Stimulated activated CD4-positive, alpha-beta T cell treated with anti-CD3 and anti-CD28 coated beads, Interleukin-2, amount 100 ng/mL, for 48 hours (primary cell): Measurements from ENCODE around the gene MYO1A.

Experiments
- DNase-seq, 2 donors: peaks; one replicate each; pipeline ENCODE4 v3.0.0-alpha.2; 2020

The MYO1A gene

DNA sequence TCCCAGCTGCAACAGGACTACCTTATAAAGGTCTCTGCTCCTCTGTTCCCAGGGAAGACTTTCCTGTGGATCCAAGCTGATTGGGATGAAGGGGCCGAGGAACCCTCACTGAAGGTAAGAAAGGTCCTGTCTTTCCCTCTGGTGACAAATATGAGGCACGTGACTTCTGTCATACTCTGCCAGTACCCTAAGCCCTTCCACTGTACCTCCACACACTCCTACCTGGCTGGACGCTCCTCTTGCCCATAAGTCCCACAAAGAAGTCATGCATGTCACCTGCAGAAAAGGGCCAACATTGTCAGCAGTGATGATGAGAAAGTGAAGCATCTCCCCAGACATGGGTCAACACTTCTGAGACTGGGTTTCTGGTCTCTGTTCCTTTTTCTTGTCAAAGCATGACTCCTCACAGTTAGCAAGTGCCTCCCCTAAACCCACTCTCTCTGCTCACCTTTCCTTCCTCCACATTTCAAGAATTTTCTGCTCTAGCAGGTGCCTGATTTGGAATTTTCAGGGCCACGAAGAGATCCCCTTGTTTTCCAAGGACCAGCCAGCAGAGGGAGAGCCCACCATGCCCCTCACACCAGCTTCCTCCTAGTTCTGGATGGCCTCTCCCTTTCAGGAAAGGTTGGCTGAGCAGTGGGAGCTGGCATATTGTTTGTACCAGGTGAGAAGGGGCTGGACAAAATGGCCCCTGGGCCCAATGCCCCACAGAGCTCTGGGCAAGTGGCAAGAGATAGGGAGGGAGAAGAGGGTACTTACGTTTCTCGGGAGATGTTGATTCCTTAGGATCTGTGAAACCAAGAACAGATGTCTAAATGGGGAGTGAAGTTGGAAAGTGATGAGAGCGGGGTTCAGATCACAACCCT is 37.1 kb downstream of the MYO1A start:
- DNase-seq = no peak

DNA sequence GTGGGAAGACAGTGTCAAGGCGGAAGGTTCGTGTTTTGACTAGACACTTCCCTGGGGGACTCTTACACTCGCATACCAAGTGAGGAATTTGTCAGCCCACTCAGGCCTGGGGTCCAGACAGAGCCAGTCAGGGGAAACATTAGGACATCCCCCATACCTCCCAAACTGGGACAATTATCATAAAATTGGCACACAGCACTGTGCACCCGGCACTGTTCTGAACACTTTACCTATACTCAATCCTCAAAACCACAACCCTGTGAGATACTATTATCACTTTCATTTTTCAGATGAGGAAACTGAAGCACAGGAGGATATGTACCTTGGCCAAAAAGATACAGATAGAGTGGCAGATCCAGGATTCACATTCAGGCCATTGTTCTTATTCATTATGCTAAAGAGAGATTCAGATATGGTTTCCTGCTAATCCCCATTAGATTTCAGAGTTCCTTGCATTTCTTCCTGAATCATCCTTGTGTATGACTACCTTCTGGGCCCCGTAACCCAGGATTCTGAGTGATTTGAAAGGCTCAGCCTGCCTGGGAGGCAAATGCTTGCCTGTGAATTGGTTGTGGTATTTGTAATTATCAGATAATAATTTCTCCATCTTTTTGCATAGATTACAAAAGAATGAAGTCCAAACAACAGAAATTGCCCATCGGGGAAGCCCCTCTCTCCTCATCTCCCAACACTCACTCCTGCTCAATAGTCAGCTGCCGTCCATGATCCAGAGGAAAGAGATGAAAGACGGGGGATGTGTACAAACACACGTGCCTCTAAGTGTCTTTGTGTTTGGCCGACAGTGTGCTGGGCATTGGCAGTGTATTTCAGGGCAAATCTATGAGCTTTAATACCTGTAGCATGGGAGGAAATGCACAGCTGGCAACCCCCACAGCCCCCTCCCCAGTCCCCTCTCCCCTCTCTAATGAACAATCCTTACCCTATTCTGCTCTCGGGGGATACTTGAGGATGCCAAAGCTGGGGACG is 38.2 kb downstream of the MYO1A start:
- DNase-seq = no peak

DNA sequence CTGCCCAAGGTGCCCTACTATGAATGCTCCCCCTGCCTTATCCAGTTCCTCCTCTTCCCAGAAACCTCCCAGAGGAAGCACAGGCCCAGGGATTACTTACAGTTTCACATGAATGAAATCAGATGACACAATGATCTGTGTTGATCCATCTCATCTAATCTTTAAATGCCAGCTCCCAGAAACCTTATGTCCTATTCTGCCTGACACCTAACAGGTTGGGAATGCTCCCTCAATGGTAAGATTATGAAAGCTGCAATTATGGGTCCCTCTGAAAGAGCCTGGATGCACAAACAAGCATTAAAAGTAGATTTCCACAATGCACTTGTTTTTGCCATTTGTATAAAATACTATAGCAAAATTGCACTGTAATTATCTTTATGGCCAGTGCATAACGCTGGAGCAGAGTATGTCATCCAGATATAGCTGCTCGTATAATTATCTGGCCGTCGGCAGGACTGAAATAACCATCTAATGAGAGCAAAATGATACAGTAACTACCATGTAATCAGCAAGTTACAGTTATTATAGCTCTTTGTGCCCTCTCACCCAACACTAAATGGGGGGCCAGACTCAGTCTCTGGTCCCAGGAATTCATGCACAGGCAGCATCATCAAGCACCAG is 39.2 kb downstream of the MYO1A start:
- no peak for DNase-seq

DNA sequence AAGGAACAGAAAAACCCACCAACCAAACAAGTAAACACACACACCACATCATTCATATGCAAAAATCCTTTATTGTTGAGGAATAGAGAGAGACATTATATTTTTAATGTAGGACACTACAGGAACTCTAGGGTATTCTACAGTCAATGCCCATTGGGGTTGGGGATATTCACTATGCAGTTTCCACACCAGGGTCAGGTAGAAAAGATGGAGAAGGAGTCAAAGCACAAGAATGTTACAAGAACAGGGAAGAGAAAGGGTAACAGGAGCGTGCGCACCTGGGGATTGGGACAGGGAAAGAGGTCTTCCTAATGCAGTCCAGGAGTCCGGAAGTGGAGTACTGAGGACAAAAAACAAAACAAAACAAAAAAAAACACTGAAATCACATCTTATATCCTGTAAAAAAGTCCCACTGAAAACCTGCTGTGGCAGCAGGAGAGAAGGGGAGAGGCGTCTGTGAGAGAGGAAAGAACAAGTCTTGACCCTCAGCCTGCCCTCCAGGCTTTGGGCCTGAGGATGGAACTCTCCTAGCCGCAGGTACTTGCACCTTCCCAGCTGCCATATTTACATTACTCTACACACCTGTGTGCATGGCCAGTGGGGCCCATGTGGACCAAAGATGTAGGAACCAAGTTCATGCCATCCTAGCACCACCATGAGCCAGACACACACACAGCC is 39.8 kb downstream of the MYO1A start:
- no peak for DNase-seq

DNA sequence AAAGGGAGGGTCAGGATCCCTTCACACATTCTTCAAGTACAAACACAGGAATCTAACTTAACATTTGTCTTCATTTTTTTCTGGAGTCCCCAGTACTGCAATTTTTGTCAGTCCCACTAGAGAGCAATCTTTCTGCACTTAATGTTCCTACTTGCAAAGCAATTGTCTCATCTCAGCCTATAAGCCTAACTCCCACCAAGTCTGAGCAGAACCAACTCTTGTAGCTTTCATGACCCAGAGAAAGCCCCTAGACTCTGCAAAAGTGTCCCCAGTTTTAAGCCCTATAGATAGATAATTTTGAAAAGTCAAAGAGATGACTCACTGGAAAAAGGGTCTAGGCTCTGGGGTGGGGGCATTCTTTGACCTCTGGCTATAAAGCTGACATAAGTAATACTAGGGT is 41.8 kb downstream of the MYO1A start:
- DNase-seq = no peak

DNA sequence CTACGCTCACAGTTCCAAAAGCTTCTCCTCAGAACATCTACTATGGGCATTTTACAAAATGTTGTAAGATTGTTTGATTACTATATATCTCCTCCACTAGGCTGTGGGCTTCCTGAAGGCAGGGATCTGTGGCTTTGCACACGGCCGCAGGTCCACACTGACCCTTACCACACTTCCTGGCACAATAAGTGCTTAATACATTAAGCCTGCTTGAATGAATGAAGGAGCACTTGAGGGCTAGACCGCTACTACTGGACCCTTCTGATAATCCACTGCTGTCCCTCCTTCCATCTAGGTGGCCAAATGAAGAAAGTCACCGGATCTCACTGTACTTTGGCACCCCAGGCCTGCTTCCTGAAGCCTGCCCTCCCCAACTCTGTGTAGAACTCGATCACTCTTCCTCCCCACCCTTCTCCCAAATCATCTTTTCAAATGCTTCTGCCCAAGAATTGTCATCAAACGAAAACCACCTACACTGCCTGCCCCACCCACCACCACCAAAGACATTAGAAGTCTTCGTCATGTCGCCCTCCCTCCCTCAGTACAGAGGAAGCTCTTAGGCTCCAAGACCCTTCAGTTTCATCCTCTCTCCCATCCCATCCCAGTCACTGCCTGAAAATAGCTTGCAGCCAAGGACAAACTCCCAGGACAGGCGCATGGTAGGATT is 43.0 kb downstream of the MYO1A start:
- no peak for DNase-seq

DNA sequence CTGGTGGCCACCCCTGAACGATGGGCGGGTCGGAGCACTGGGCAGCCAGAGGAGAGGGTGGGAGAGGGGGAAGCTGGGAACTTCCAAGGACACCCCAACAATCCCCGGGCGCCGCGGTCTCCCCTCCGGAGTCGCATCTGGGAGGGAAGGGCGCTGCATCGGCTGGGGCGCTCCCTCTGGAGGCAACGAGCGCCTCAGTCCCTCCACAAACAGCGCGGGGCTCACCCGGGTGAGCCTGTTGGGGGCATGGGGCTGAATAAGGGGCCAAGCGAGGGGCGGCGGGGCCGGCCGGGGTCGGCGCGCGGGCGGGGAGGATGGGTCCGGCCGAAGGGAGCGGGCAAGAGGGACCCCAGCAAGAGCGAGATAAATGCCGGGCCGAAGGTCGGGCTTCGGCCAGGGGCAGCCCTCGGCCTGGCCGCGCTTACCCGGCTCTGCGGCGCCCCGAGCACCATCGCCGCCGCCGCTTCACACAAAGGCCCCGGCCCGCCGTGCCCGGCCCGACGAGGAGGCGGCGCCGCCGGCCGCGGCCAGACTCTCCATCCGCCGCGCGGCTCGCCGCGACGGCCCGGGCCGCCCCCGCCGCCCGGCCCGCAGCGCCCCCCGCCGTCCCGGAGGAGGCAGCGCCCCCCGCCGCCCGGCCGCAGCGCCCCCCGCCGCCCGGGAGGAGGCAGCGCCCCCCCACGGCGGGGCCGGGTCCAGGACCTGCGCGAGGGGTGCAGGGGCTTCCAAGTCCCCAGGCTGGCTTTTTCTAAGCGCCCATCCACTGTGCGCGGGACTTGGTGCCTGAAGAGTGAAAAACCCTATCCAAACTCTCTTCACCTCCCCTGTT is 43.7 kb downstream of the MYO1A start, which contains the start of gene ZBTB39:
ZBTB39 (minus strand) TSS at position 567 of the 829 bp plus-strand sequence. CDS start 1,629 bp downstream, outside the sequence.
- peak; percentile 58 to 64 for DNase-seq

DNA sequence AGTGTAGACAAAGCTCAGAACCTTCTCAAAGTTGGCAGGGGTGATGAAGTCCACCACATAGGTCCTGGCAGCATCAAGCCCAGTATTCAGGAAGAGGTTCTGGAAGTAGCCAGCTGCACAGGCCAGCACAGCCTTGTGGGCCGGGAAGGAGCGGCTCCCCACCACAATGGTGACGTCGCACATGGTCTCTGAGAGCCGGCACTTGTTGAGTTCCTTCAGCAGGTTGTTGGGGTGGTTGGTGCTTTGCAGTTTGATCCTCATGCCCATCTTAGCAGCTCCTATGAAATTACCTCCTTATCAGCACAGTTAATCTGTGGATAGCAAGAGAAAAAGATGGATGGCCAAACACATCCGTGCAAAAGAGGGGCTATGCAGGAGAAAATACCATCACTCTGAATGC is 45.3 kb downstream of the MYO1A start:
- no peak for DNase-seq

DNA sequence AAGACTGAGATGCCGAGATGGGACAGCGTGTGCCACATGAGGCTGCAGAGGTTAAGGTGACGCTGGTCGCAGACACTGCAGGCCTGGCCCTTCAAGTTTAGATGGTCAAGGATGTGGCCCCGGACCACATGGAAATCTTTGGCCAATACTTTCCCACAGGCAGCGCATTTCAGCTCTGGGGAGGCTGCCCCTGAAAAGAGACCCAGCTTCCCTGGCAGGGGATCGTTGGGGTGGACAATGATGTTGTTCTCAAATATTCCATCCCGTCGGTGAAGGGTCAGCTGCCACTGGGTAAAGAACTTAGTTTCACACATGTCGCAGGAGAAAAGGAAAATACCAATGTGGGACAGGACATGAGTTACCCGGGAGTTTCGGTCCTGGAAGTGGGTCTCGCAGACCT is 46.5 kb downstream of the MYO1A start:
- DNase-seq = no peak

DNA sequence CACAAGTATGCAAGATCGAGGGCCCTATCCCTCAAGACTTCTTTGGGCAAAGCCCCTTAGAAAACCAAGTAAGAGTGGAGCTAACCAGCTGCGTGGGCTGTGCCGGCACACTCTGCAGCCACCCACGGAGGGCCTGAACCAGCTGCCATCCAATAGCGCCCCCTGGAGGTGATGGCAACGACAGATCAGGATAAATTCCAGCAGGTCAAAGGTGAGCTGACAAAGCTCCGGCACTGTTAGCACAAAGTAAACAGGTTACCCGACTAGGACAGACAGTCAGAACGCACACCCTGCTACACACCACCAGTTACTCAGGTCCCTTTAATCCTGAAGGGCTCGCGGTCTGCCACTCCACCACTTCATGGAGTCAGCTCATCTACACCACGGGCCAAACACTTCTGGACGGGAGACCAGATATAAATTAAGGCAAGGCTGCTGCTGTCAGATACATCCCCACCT is 48.5 kb downstream of the MYO1A start:
- DNase-seq = peak; percentile 81 to 83

DNA sequence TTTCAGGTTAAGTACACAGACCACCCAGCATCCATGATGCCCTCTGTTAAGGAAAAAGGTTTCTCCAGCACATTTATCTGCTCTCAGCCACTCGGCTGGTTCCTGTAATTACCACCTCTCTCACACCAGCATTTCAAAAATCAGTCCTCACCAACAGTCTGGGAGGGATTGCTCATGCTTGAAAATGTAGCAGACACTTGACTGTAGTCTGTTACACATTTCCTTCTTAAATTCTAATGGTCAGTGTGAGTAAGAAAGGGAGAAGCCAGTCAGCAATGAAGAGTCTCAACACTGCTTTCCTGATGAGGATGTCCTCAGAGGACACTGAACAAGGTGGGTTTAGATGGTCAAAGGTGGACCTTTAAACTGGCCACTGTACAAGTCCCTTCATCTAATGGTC is 49.5 kb downstream of the MYO1A start:
- DNase-seq = no peak

DNA sequence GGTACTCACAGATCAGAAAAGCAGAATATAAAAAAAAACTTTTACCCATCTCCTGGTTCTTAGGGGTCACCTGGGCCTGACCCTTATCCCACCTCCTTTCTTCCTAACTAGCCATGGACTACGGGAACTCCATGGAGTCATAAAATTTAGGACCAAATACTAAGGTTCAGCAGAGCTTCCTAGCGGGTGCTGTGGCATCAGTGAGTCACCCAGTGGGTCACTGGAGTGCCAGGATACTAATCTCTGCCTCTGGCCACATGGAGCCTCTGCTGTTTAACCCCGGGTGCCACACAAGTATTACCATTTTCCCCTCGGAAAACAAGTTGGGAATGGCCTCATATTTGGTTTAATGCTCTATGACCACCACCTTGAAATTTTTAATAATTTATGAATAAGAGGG is 50.5 kb downstream of the MYO1A start:
- no peak for DNase-seq

DNA sequence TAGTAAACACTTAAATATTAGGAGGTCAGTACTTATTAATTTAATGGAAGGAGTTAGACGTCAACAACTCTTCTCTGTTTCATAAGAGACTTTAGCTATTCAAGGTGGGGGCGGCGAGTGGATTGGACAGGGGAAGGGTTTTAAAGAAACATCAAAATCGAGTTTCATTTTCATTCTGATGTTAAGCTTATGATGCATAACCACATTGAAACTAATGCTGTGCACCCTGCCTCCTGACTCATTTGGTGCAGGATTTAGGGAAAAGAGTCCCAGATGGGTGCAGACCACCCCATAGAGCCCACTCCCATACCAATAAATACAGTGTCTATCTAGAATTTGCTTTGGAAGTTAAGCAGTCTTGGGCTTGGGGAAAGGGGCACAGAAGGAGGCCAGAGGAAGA is 50.9 kb downstream of the MYO1A start:
- DNase-seq = peak; percentile 41 to 43

DNA sequence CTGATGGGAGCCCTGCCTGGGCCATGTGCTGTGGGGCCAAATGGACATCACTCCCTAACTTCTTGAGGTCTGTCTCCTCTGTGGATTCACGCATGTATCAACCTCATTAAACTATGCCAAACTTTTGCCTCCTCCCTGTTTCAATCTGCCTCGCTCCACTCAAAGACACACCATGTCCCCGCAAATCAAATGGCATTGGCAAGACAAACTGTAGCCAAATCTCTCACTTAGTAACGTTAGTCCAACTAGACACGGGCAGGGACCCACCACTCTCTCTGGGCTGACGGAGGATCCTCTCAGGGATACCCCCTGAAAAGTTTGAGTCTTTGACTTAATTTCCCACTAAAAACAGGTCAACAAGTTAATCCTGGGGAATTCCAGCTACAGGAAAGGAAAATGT is 51.6 kb downstream of the MYO1A start:
- no peak for DNase-seq

DNA sequence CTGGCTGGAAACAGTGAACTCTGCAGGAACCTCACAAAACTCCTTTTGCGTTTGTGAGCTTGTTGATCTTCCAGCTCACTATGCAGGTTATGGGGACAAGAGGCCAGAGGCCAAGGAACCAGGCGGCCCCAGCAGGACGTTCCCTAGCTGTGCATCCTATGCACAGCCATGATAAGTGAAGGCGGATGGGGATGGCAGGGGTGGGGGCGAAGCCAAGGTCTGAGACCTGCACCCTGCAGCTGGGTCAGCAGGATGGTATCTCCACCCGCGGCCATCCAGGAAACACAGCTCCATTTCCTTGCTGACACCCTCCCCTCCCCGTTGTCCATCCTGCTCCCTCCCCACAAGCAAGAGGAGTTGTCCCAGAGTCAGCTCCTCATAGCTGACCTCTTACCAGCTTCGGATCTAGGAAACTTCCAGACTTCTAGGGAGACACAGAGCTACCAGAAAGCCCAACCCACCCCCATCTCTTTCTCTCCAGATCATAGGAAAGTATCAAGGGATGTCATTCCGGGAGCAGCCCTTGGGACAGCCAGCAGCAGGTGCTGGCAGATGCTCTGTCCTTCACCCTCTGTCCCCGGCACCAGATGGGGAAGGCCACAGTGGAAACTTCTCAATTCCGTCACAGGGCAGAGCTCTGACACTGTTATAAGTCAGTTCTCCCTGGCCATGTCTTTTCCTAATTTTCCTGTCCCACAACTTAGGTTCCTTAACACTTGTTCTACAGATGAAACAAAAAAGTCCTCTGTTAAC is 53.0 kb downstream of the MYO1A start:
- DNase-seq = no peak

DNA sequence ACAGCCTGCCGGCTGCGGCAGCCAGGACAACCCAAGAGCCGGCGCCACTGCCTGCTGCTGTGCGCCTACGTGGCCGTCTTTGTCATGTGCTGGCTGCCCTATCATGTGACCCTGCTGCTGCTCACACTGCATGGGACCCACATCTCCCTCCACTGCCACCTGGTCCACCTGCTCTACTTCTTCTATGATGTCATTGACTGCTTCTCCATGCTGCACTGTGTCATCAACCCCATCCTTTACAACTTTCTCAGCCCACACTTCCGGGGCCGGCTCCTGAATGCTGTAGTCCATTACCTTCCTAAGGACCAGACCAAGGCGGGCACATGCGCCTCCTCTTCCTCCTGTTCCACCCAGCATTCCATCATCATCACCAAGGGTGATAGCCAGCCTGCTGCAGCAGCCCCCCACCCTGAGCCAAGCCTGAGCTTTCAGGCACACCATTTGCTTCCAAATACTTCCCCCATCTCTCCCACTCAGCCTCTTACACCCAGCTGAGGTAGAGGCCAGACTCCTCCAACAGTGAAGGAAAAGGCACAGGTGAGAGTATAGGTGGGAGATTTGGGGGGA is 53.9 kb downstream of the MYO1A start:
- DNase-seq = no peak

DNA sequence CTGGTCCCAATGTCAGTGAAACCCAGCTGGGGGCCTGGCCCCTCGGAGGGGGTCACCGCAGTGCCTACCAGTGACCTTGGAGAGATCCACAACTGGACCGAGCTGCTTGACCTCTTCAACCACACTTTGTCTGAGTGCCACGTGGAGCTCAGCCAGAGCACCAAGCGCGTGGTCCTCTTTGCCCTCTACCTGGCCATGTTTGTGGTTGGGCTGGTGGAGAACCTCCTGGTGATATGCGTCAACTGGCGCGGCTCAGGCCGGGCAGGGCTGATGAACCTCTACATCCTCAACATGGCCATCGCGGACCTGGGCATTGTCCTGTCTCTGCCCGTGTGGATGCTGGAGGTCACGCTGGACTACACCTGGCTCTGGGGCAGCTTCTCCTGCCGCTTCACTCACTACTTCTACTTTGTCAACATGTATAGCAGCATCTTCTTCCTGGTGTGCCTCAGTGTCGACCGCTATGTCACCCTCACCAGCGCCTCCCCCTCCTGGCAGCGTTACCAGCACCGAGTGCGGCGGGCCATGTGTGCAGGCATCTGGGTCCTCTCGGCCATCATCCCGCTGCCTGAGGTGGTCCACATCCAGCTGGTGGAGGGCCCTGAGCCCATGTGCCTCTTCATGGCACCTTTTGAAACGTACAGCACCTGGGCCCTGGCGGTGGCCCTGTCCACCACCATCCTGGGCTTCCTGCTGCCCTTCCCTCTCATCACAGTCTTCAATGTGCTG is 54.6 kb downstream of the MYO1A start:
- no peak for DNase-seq

DNA sequence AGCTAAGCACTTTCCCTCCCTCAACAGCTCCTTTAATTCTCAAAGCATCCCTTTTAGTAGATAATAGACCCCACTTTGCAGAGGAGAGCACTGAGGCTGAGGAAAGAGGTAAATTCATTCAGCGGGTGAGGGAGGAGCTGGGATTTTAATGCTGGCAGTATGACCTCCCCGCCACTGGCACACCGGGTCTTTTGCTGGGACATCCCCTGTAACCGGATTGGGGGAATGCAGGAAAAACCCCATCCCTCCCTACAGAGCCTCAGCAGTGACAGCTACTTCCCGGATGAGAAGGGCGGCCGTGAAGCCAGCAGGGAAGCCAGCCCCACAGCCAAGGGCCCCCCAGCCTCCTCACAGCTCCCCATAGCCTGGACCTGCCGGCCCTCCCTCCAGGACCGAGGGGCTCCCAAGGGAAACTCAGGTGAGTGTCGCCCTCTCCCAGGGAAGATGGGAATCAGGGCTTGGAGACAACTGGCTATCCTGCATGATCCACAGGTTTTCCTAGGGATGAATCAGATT is 55.6 kb downstream of the MYO1A start:
- no peak for DNase-seq

DNA sequence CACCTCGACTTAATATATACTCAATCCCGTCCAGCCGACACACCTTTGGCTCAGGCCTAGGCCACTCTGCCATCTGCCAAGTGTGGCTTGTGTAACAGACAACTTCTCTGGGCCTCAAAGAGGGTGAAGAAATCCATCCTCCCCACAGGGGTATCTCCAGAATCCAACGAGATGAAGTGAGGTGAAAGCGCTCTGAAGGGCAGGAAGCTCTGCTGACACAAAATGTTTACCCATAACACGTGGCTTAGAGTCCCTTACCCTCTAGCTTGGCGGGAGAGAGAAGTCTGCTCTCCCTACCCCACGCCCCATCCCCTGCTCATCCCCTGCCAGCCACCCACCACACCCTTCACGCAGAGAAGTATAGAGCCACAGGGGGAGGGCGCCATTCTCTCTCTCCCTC is 56.6 kb downstream of the MYO1A start:
- DNase-seq = no peak
